Large intestine (tissue), 12 donors: ENCODE data around the gene INO80B. TPM values are rescaled to one million over a fixed set of nuclear protein-coding genes. Genes with fewer than 3 reads are reported as not detected.

Experiments
- DNase-seq, 2 donors: peaks; one replicate each; pipeline versions ENCODE4 v3.0.0 to v3.0.0-alpha.2; 2013
- H3K27ac ChIP-seq: one replicate; pipeline ENCODE4 v1.5.1; 2013; ENCODE audit warnings: low read length
- H3K27me3 ChIP-seq: 2 replicates; pipeline ENCODE4 v1.6.1; 2013; ENCODE audit warnings: low read length; ENCODE audit not compliant: control insufficient read depth, insufficient read depth
- H3K36me3 ChIP-seq: 2 replicates; pipeline ENCODE4 v1.6.1; 2013; ENCODE audit warnings: low read length; ENCODE audit not compliant: control insufficient read depth, insufficient read depth
- H3K4me1 ChIP-seq: one replicate; pipeline ENCODE4 v1.6.1; 2013; ENCODE audit warnings: low read length; ENCODE audit not compliant: control insufficient read depth, insufficient read depth
- H3K4me3 ChIP-seq: one replicate; pipeline ENCODE4 v1.5.1; 2013; ENCODE audit warnings: low read length
- H3K9me3 ChIP-seq: one replicate; pipeline ENCODE4 v1.6.1; 2013; ENCODE audit warnings: mild to moderate bottlenecking, low read depth, low read length, moderate library complexity; ENCODE audit not compliant: control insufficient read depth
- WGBS: methylation state at CpG from one replicate; pipeline ENCODE4 v1.1.5; 2013; ENCODE audit warnings: low lambda C conversion rate; ENCODE audit not compliant: insufficient coverage; 5-methylcytosine and 5-hydroxymethylcytosine counted together
- long read RNA-seq, 11 donors: transcript quantifications; one replicate each; lab custom pipeline, GENCODE V29; 2026
- polyA plus RNA-seq: library from polyadenylated mRNA; unstranded; fragments of 120-200 nt; gene quantifications from one replicate; pipeline ENCODE4 v1.2.1, GENCODE V29; 2013

The INO80B gene
- polyA plus RNA-seq, result 34.7 TPM
- long read RNA-seq, donor 1, partial matches to known transcripts, result 0 of 5 reads
- long read RNA-seq, donor 1, other reads (novel, unspliced or antisense), result 0 of 5 reads
- long read RNA-seq, donor 2, transcript INO80B-201 (5 exons, 1,261 nt), result major isoform, 15 of 17 reads
- long read RNA-seq, donor 2, partial matches to known transcripts, result 0 of 17 reads
- long read RNA-seq, donor 2, other reads (novel, unspliced or antisense), result 0 of 17 reads
- long read RNA-seq, donor 3, result 0 reads
- long read RNA-seq, donor 4, partial matches to known transcripts, result 0 of 1 reads
- long read RNA-seq, donor 4, other reads (novel, unspliced or antisense), result 0 of 1 reads
- long read RNA-seq, donor 5, transcript INO80B-201 (5 exons, 1,261 nt), result major isoform, 6 of 7 reads
- long read RNA-seq, donor 5, partial matches to known transcripts, result 0 of 7 reads
- long read RNA-seq, donor 5, other reads (novel, unspliced or antisense), result 0 of 7 reads
- long read RNA-seq, donor 6, transcript INO80B-201 (5 exons, 1,261 nt), result major isoform, 8 of 8 reads
- long read RNA-seq, donor 6, partial matches to known transcripts, result 0 of 8 reads
- long read RNA-seq, donor 6, other reads (novel, unspliced or antisense), result 0 of 8 reads
- long read RNA-seq, donor 7, partial matches to known transcripts, result 0 of 1 reads
- long read RNA-seq, donor 7, other reads (novel, unspliced or antisense), result 0 of 1 reads
- long read RNA-seq, donor 8, transcript INO80B-201 (5 exons, 1,261 nt), result major isoform, 8 of 8 reads
- long read RNA-seq, donor 8, partial matches to known transcripts, result 0 of 8 reads
- long read RNA-seq, donor 8, other reads (novel, unspliced or antisense), result 0 of 8 reads
- long read RNA-seq, donor 9, transcript INO80B-201 (5 exons, 1,261 nt), result major isoform, 9 of 9 reads
- long read RNA-seq, donor 9, partial matches to known transcripts, result 0 of 9 reads
- long read RNA-seq, donor 9, other reads (novel, unspliced or antisense), result 0 of 9 reads
- long read RNA-seq, donor 10, transcript INO80B-201 (5 exons, 1,261 nt), result major isoform, 5 of 6 reads
- long read RNA-seq, donor 10, partial matches to known transcripts, result 0 of 6 reads
- long read RNA-seq, donor 10, other reads (novel, unspliced or antisense), result 0 of 6 reads
- long read RNA-seq, donor 11, partial matches to known transcripts, result 0 of 4 reads
- long read RNA-seq, donor 11, other reads (novel, unspliced or antisense), result 0 of 4 reads

DNA sequence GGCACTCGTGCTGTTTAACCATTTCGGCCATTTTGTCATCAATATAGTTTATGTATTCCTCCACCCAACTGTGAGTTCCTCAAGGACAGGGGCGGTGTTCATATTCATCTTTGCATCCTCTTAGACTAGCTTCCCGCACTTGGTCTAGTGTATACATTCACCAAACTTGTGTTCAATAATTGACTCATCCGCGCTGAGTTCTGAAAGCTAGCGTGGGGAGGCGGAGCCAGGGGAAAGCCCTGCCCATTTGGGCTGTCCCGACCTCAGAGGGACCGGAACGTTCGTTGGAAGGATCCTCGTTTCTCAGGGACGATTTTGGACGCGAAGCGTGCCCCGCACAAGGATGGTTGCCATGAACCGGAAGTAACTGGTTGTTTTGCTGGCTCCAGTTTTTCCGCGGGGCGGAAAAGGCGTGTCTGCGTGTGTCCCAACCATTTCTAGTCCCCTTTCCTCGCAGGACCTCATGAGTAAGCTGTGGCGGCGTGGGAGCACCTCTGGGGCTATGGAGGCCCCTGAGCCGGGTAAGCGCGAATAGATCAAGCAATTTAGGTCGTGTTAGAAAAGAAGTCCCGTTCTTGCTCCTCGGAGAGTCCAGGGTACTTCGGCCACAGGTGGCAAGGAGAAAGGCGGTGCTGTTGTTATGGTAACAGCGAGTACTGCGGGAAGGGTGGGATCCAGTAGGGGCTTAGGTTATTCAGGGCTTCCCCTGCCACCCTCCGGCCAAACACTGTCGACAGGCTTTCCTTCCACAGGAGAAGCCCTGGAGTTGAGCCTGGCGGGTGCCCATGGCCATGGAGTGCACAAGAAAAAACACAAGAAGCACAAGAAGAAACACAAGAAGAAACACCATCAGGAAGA is at the start of gene INO80B:
TSS of gene INO80B (plus strand) at position 434 of the 858 bp plus-strand sequence. CDS start at position 464, 30 bp downstream.
- Histone ChIP-seq H3K27ac (peak within 1 kb of the TSS; percentile 0), H3K36me3 (no peaks in the 10 kb centered on the region), H3K9me3 (no peaks in the 10 kb centered on the region), H3K4me3 (peak within 1 kb of the TSS; percentile 55), H3K27me3 (no peaks in the 10 kb centered on the region), H3K4me1 (peaks cover 26% of the 10 kb centered on the region)
- peak; percentile 98 for DNase-seq
- WGBS, result no CpG with 5 or more reads among the region's 40 CpGs

DNA sequence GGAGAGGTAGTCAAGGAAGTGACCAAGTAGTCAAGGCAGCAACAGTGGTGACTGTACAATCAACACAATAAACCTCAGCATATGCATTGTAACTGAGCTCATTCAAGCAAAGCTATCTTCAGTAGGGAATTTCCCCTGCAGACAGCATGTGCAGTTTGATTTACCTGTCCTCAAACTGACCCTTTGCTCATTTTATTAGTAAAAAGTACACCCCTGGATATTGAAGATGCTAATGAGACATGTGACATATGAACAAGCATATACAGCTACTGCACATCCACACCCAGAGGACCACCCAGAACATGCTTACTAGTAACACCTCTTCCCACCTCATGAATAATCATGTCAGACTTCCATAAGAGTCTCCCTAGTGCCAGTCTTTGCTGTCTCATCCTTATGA is 48.9 kb upstream of the INO80B start:
- peaks cover 9% of the 10 kb centered on the region for H3K27me3 ChIP-seq
- no peak overlapping the region for H3K4me3 ChIP-seq
- no peaks in the 10 kb centered on the region for H3K36me3 ChIP-seq
- no peaks in the 10 kb centered on the region for H3K9me3 ChIP-seq
- H3K27ac ChIP-seq, result no peak overlapping the region
- H3K4me1 ChIP-seq, result no peaks in the 10 kb centered on the region
- DNase-seq, result no peak

DNA sequence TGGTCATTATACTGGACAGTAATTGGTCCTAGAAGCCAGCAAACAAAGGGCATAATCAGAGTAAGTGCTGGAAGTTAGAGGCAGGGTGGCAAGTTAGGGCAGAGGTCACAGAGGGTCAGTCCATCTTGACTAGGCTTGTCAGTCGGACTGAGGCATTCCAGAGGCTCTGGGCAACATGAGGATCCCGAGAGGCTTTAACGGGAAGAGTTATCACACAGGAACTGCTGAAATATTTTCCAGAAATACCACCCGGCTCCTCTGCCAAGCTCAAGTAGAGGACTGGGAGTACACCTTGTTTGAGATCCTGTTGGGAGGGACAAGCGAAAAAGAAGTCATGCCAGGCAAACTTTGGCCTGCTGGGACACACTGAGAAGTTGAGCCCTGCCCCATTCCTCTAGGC is 47.2 kb upstream of the INO80B start:
- Histone ChIP-seq H3K4me3 (no peak overlapping the region), H3K9me3 (no peaks in the 10 kb centered on the region), H3K27me3 (peaks cover 9% of the 10 kb centered on the region), H3K36me3 (no peaks in the 10 kb centered on the region), H3K27ac (no peak overlapping the region), H3K4me1 (no peaks in the 10 kb centered on the region)
- no peak for DNase-seq
- no CpG with 5 or more reads among the region's 5 CpGs for WGBS

GRCh38 chr2:74413001-74413698 is 41.7 kb upstream of the INO80B start:
- Histone ChIP-seq H3K4me3 (no peak overlapping the region), H3K36me3 (no peaks in the 10 kb centered on the region), H3K27ac (peak overlapping the region; percentile 24), H3K27me3 (peaks cover 20% of the 10 kb centered on the region), H3K4me1 (peaks cover 27% of the 10 kb centered on the region), H3K9me3 (peaks cover 5% of the 10 kb centered on the region)
- WGBS, result no CpG with 5 or more reads among the region's 8 CpGs
- peak; percentile 68 to 80 for DNase-seq

GRCh38 chr2:74414441-74414840 is 40.4 kb upstream of the INO80B start:
- H3K27ac ChIP-seq, result no peak overlapping the region
- peak in 1 of 2 donors; percentile 28 for DNase-seq

DNA sequence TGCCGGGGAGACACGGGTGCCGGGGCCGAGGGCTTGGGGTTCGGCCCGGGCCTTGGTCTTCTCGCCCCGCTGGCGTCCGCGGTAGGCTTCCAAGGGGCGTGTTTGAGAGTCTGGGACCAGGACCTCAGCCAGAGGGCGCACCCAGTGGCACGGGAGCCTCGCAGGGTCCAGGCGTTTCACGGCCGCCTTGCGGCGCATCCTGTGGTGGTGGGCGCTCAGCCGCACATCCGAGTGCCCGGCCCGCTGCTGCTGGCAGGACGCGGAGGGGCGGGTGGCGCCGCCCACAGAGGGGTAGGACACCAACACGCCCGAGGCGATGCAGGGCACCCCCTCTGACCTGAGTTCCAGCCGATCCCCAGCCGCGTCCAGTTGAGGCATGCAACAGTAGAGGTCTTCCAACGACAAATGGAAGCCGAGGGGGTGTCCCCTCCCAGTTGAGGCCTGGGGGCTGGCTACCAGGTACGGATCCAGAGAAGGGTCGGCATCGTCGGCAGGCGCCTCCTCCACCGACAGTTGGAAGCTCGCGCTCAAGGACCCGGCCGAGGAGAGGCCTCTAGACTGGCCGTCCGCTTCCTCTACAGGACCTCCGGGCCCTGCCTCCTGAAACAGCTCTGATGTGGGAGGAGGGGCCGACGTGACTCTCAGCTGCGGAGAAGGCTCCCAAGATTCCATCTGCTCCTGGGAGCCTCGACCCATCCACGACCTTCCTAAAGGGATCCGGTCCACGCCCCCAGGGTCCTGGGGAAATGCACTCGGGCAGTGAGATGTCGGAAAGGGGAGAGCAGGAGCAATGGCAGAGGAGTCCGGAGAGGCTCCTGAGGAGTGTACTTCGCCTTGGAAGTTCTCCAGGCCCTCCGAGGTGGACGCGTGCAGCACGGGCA is 39.8 kb upstream of the INO80B start:
- H3K36me3 ChIP-seq, result no peaks in the 10 kb centered on the region
- peak; percentile 35 to 61 for DNase-seq
- no CpG with 5 or more reads among the region's 66 CpGs for WGBS
- H3K9me3 ChIP-seq, result peaks cover 5% of the 10 kb centered on the region
- peak overlapping the region; percentile 38 for H3K27ac ChIP-seq
- H3K4me3 ChIP-seq, result peak overlapping the region; percentile 54
- peaks cover 18% of the 10 kb centered on the region for H3K27me3 ChIP-seq
- H3K4me1 ChIP-seq, result peaks cover 27% of the 10 kb centered on the region

More at GRCh38 chr2:74414441-74414840, 40.4 kb upstream of the INO80B start:
- Histone ChIP-seq H3K4me3 (peak overlapping the region; percentile 54), H3K27me3 (peaks cover 18% of the 10 kb centered on the region), H3K9me3 (peaks cover 5% of the 10 kb centered on the region), H3K36me3 (no peaks in the 10 kb centered on the region), H3K4me1 (peaks cover 27% of the 10 kb centered on the region)
- WGBS, result no CpG with 5 or more reads among the region's 19 CpGs

GRCh38 chr2:74415762-74416395 is 39.0 kb upstream of the INO80B start:
- Histone ChIP-seq H3K27me3 (peaks cover 20% of the 10 kb centered on the region), H3K4me3 (peak overlapping the region; percentile 54), H3K27ac (no peak overlapping the region), H3K4me1 (peaks cover 32% of the 10 kb centered on the region), H3K36me3 (no peaks in the 10 kb centered on the region), H3K9me3 (peaks cover 5% of the 10 kb centered on the region)
- no peak for DNase-seq
- no CpG with 5 or more reads among the region's 35 CpGs for WGBS

DNA sequence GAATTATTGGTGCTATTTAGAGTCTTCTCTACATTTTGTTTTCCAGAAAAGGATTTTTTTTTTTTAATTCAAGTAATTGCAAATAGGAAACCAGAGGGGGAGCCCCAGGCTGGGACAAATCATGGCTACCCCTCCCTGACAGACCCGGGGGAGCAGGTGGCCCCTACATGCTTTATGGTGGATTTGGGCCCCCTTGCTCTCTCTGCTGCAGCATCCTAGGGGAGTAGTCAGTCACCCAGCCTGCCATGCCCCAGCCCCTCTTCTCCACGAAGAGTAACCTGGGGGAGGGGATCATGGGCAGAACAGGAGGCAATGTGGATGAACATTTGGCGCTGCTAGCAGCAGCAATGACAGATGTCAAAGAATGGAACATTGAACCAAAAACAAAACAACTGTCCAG is 38.1 kb upstream of the INO80B start:
- Histone ChIP-seq H3K4me3 (no peak overlapping the region), H3K4me1 (peaks cover 36% of the 10 kb centered on the region), H3K27me3 (peaks cover 20% of the 10 kb centered on the region), H3K36me3 (no peaks in the 10 kb centered on the region), H3K9me3 (peaks cover 5% of the 10 kb centered on the region), H3K27ac (no peak overlapping the region)
- DNase-seq, result no peak
- WGBS, result no CpG with 5 or more reads among the region's 3 CpGs
